GM21786 (cell line): ENCODE measurements around the gene DIS3L2.
"Not testable (repeated sequence)": the region's sequence is repeated elsewhere in the genome, so short reads cannot be mapped to it uniquely, and the experiment has no call there.

Experiments
- ATAC-seq: cut with Tn5 transposase; IDR thresholded peaks from one replicate; pipeline ENCODE4 v1.9.1; 2021; ENCODE audit not compliant: unreplicated experiment

Gene DIS3L2

GRCh38 chr2:232113821-232114220 is 152.3 kb downstream of the DIS3L2 start:
- ATAC-seq = no peak

- not testable (repeated sequence) for ATAC-seq
Observed at GRCh38 chr2:232115728-232116361, 154.3 kb downstream of the DIS3L2 start.

GRCh38 chr2:232116852-232117251 is 155.3 kb downstream of the DIS3L2 start:
- ATAC-seq = no peak

DNA sequence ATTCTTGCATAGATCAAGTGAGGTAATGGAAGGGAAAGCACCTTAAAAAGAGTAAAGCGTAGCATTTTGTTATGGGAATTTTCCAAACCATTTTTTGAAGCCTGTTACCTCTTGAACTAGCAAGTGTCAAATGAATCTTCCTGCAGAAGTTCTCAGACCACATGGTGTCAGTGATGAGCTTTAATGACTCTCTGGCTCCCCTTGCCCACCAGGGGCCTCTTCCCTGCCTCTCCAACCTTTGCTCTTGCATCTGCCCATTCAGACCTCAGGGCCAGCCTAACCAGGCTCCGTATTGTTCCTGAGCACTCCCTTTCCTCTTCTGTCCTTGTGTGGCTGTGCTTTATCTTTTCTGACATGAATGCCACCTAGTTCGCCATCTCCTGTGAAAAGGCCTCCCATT is 155.9 kb downstream of the DIS3L2 start:
- ATAC-seq = no peak

- ATAC-seq = no peak
Observed at GRCh38 chr2:232120911-232121310, 159.4 kb downstream of the DIS3L2 start.

DNA sequence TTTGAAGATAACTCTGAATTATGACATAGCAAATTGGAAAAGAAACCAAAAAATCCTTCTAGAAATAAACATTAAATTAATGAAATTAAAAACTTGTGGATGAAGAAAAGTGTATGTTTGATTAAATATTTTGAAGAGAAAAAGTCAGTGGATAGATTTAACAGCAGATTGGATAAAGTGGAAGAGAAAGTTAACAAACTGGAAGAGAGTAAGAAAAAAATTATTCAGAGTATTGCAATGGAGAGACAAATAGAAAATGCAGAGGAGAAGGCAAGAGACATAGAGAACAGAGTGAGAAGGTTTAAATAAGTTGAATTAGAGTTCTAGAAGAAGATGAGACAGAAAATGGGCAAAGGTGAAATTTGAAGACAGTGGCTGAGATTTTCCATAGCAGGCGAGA is 162.8 kb downstream of the DIS3L2 start:
- no peak for ATAC-seq

DNA sequence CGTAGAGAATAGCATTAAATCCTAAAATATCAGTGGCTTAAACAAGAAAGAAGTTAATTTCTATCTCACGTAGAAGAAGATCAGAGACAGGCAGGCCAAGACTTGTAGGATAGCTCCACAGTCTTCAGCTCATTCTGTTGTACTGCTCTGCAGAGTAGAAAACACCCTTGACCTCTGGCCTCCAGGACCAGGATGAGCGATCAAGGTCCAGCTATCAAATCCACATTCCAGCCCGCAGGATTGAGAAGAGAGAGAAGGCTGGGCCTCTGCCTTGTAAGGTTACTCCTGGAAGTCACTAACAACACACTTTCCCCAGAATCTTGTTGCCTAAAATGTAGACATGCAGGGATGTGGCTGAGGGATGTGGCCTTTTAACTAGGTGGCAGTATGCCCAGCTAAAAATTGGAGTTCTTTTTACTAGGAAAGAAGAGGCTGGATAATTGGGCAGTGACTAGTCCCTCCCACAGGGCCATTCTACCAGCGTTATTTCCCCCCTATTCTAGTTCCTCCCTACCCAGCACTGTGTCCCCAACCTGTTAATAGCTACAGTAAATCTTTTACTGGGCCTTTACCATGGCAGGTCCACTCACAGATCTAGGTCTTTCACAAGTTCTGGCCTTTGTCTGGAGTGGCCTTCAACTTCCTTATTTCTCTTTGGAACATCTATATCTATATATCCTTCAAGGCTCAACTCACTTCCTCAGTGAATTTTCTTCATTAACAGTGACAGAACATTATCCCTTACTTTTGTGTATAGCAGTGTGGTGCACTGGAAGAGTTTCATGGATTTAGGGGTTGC is 165.0 kb downstream of the DIS3L2 start:
- ATAC-seq = no peak

GRCh38 chr2:232129483-232129882 is 168.0 kb downstream of the DIS3L2 start:
- ATAC-seq = no peak

GRCh38 chr2:232132181-232132580 is 170.7 kb downstream of the DIS3L2 start:
- ATAC-seq = no peak

DNA sequence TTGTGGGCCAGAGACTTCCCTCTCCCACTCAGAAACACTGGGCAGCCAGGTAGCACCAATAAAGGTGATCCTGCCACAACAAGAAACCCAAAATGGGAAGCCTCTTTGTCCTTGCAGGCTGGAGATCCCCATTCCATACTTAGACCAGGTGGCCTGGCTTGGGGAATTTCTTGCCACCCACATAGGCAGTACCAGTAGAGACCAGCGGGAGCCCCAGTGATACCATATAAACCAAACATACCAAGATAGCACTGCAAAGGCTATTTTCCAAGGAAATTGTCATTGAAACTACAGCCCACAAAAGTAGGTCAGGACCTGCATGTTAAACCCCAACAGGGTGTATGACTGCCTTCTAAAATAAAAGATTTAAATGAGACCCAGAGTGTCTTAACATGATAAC is 171.6 kb downstream of the DIS3L2 start:
- no peak for ATAC-seq

- no peak for ATAC-seq
Observed at GRCh38 chr2:232134939-232135338, 173.4 kb downstream of the DIS3L2 start.

- no peak for ATAC-seq
Observed at GRCh38 chr2:232137356-232138147, 176.0 kb downstream of the DIS3L2 start.

DNA sequence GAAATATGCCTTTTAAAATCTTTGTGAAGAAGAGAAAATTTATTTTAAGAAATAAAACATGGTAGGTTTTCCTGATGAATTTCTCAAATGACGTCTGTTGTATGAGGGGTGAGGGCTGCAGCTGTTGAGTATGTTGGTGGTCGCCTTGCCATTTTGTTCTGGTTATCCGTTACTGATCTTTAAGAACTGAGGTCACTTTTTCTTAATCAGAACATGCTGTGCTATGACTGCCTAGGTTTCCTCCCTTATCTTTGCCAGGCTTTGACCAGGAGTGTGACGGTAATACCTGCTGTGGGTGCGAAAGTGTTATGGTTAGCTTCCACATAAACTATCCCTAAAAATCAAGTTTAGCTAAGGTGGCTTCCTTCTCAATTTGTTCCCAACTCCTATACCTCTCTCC is 176.9 kb downstream of the DIS3L2 start:
- ATAC-seq = no peak

GRCh38 chr2:232139171-232139594 is 177.7 kb downstream of the DIS3L2 start:
- ATAC-seq = no peak

DNA sequence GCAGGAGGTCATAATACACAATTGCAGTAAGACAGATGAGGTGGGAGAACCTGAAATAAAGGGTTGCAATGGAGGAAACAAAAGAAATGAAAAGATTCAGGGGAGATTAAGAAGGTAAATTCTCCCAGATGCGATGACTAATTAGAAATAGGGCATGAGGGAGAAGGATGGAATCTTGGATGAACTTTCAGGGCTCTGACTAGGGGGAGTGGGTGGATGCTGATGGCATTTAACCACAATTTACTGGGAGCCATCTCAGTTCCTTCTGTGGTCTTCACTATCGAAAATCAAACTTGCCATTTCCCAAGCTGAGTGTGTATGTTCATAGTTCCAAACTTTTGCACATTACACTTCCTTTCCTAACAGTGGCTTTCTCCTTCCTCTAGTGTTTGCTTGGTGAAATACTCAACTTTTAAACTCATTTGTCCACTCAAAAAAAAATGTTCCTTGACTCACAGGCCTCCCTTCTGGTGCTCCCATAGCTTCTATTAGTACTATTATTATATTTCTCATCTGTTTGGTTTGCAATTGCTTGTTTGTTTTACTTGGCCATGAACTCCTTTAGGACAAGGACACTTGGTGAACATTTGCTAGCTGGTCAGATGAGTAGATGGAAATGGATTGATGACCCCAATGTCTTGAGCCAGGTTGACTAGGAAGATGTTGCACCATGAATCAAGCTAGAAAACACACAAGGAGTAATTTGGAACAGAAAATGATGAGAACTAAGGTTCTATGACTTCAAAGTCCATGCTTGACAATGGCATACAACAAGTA is 178.5 kb downstream of the DIS3L2 start:
- ATAC-seq = no peak

GRCh38 chr2:232141591-232141990 is 180.1 kb downstream of the DIS3L2 start:
- ATAC-seq = no peak

DNA sequence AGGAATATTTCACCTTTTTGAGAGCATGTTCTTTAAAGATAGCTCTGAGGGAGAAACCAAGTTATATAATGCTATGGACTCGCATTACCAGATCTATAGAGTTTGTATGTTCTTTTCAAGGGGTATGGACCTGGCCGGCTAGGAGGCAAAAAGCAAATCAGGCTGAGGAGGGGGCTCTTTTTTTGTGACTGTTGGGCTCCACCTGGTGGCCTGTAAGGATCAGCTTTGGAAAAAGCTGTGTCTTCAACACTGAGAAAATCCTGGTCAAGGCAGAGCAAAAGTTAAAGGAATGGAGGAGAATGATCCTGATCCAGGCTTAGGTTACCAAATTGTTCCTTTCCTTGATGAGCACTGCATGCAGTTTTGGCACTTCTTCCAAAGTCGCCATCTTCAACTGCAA is 180.5 kb downstream of the DIS3L2 start:
- ATAC-seq = no peak

DNA sequence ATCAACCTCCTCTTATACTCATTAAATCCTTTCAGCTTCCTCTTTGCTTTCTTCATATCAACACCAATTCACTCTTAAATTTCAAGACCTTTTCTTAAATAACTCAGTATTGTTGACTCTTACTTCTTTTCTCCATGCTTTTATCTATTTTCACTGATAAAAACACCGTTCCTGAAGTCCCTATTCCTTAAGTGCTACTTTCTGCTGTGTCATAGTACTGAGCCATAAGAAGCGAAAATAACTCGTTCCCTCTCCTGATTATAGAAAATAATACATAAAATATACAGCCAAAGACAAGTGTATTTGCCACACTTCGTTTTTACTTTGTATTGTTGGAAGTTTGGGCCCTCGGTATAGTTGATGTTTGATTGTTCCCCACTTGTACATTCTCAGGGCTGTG is 181.0 kb downstream of the DIS3L2 start:
- ATAC-seq = no peak

GRCh38 chr2:232146294-232146693 is 184.8 kb downstream of the DIS3L2 start:
- no peak for ATAC-seq

DNA sequence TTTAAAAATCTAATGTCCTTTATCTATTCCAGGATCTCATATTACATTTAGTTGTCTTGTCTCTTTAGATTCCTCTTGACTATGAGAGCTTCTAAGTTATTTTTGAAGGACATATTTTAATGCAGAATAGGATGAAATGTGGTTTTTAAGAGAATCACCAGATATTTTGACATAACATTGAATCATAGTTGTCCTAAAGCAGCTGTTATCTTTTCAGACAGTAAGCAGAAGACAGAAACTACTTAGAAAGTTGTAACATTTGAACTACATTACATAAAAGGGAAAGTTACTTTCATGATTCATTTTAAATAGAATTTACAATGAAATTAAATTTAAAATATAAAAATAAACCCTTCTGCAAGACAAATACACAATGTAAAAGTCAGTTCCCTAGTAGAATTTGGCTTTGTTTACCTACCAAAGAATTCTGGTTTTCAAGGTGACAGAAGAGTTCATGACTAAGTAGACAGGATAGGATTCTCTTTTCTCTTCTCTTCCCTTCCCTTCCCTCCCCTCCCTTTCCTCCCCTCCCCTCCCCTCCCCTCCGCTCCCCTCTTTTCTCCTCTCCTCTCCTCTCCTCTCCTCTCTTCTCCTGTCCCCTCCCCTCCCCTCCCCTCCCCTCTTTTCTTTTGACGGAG is 186.0 kb downstream of the DIS3L2 start:
- no peak for ATAC-seq

GRCh38 chr2:232162187-232162586 is 200.7 kb downstream of the DIS3L2 start:
- no peak for ATAC-seq
